K562 (cell line): ENCODE measurements around the gene SERINC5. TPM values are rescaled to one million over a fixed set of nuclear protein-coding genes. Genes with fewer than 3 reads are reported as not detected.

Experiments
- AFF4 ChIP-seq: sonication (generic); formaldehyde crosslinking; IDR thresholded peaks from 2 replicates; pipeline ENCODE4 v1.8.0; 2023; ENCODE audit warnings: mild to moderate bottlenecking, missing genetic modification reagents
- GABPA ChIP-seq: fragments of 200-800 bp; sonication (Bioruptor generic); conservative IDR thresholded peaks from 2 replicates; pipeline ENCODE4 v1.6.1; 2016; ENCODE audit warnings: low read depth, missing genetic modification characterization, missing compliant biosample characterization
- GABPB1 ChIP-seq: sonication (generic); formaldehyde crosslinking; IDR thresholded peaks from 2 replicates; pipeline ENCODE4 v1.8.0; 2022; ENCODE audit warnings: mild to moderate bottlenecking, missing genetic modification reagents
- GTF2E2 ChIP-seq: fragments of 200-800 bp; sonication (Bioruptor generic); IDR thresholded peaks from 2 replicates; pipeline ENCODE4 v1.6.1; 2016; ENCODE audit warnings: missing genetic modification characterization, missing compliant biosample characterization
- HDAC1 ChIP-seq, 2 experiments: fragments of 450-650 bp; IDR thresholded peaks; 2 replicates each; pipeline ENCODE4 v1.6.1; 2016 to 2017; ENCODE audit warnings: inconsistent platforms in 1 of 2, mild to moderate bottlenecking in 1 of 2, moderate library complexity in 1 of 2
- LCOR ChIP-seq: sonication (generic); formaldehyde crosslinking; IDR thresholded peaks from 2 replicates; pipeline ENCODE4 v1.8.0; 2022; ENCODE audit warnings: mild to moderate bottlenecking, missing genetic modification reagents
- PML ChIP-seq: IDR thresholded peaks from 2 replicates; pipeline ENCODE4 v1.6.1; 2012; ENCODE audit warnings: low read length, inconsistent platforms
- POLR2B ChIP-seq: fragments of 450-650 bp; IDR thresholded peaks from 2 replicates; pipeline ENCODE4 v1.6.1; 2018; ENCODE audit warnings: low read depth; ENCODE audit not compliant: partially characterized antibody
- PTBP1 ChIP-seq: fragments of 200-400 bp; formaldehyde crosslinking; IDR thresholded peaks from 2 replicates; pipeline ENCODE4 v1.6.1; 2017; ENCODE audit warnings: low read depth, low read length
- TCF7L2 ChIP-seq: fragments of 150-350 bp; IDR thresholded peaks from 2 replicates; pipeline ENCODE4 v1.6.1; 2016; ENCODE audit warnings: low read depth, mild to moderate bottlenecking, low read length, moderate library complexity
- ZBTB11 ChIP-seq, 3 experiments: fragments of 200-800 bp in 1 of 3; fragments of 250-450 bp in 1 of 3; fragments of 450-650 bp in 1 of 3; sonication (Bioruptor Pico) in 1 of 3; sonication (Bioruptor generic) in 1 of 3; formaldehyde crosslinking in 1 of 3; IDR thresholded peaks; 2 replicates each; pipeline versions ENCODE4 v1.6.1 to v1.8.0; 2016 to 2022; ENCODE audit warnings: mild to moderate bottlenecking in 2 of 3, missing genetic modification characterization in 2 of 3, missing compliant biosample characterization in 1 of 3, moderate library complexity in 1 of 3
- polyA plus RNA-seq, 8 experiments: library from polyadenylated mRNA; depleted of rRNA in 4 of 8; stranded (reverse) in 5 of 8; unstranded in 3 of 8; fragments of >200 nt; fragmentation: Nextera tagmentation in 2 of 8; fragmentation: Illumina TruSeq in 1 of 8; extraction: Ambion mirVana in 2 of 8; extraction: Trizol in 1 of 8; gene quantifications; 2 replicates each; pipeline versions ENCODE4 v1.2.1 to v1.2.3, GENCODE V29; 2011 to 2014; ENCODE audit warnings: inconsistent platforms in 1 of 8, missing spikeins in 1 of 8
- total RNA-seq, 7 experiments: library from RNA; depleted of rRNA in 6 of 7; stranded (reverse); fragments of >200 nt in 6 of 7; fragmentation: Illumina TruSeq in 2 of 7; extraction: Trizol in 2 of 7; gene quantifications; 2 replicates each; pipeline versions ENCODE4 v1.2.1 to v1.2.3, GENCODE V29; 2011 to 2021; ENCODE audit warnings: low replicate concordance in 1 of 7
- TF ChIP-seq, protein P1 (sequence below): fragments of 450-650 bp; formaldehyde crosslinking; IDR thresholded peaks from 2 replicates; pipeline ENCODE4 v1.4.0; 2022; ENCODE audit warnings: mild to moderate bottlenecking, moderate library complexity
- TF ChIP-seq, protein P2 (sequence below): sonication (generic); formaldehyde crosslinking; IDR thresholded peaks from 2 replicates; pipeline ENCODE4 v1.8.0; 2022; ENCODE audit warnings: missing genetic modification reagents, mild to moderate bottlenecking, moderate library complexity, borderline replicate concordance

SERINC5 gene
- total and polyA plus RNA-seq, 9 of the 15 experiments (the other 6 are each of a cell fraction or from before 2014, with no cell fraction given), result 1.4 to 7.9 (median 3.7) TPM

DNA sequence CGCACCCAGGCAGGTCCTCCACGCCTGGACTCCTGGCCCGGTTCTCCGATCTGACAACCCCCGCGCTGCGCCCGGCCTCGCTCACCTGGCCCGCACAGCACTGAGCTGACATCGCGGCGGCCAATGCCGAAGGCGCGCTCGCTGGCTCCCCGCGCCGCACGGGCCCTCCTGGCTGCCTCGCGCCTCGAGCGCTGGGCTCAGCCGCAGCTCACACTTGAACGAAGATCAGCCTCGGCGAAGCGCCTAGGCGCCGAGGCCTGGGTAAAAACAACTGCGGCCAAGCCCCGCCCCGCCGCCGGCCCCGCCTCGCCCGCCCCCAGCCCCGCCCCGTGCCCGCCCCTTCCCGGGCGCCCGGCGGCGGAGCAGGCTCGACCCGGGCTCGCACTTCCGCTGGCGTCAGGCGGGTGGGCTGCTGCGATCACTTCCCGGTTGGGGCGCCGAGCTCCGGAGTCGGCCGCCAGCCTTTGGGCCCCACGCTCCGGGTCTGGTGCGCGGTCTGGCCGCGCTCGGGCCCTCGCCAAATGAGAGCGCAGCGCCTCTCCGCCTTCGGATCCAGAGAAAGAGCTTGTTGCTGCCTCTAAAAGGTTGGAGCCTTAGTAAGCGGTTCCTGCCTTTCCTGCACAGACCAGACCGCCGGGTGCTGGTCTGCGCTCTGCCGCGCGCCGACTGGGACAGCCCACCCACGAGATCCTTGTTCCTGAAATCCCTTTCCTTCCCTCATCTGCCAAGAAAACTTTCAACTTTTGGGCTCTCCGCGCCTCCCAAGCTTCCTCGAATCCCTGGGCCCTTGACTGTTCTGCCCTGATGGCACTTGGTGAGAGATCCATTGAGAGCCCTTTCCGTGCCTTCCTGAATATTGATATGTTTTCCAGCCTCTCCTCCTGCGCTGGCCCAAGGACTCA, at the start of gene SERINC5 (continued):
- peak in 1 of 3 experiments; percentile 89; a peak in 3 of 6 replicates for TF ChIP-seq ZBTB11 (CRISPR knock-in tag; IDR thresholded peaks at IDR 0.05)
- no peak for TF ChIP-seq AFF4 (CRISPR knock-in tag)
- TF ChIP-seq, protein P1, sequence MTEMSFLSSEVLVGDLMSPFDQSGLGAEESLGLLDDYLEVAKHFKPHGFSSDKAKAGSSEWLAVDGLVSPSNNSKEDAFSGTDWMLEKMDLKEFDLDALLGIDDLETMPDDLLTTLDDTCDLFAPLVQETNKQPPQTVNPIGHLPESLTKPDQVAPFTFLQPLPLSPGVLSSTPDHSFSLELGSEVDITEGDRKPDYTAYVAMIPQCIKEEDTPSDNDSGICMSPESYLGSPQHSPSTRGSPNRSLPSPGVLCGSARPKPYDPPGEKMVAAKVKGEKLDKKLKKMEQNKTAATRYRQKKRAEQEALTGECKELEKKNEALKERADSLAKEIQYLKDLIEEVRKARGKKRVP (CRISPR knock-in tag), result no peak
- TF ChIP-seq LCOR (CRISPR knock-in tag), result no peak; the same call in 1 of the 2 replicates
- peak; percentile 85 for TF ChIP-seq POLR2B
- TF ChIP-seq, protein P2, sequence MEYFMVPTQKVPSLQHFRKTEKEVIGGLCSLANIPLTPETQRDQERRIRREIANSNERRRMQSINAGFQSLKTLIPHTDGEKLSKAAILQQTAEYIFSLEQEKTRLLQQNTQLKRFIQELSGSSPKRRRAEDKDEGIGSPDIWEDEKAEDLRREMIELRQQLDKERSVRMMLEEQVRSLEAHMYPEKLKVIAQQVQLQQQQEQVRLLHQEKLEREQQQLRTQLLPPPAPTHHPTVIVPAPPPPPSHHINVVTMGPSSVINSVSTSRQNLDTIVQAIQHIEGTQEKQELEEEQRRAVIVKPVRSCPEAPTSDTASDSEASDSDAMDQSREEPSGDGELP, result peak; percentile 7; the same call in 1 of the 2 replicates
- 0 out of 2 replicates have a peak, but pooled peaks have one; percentile 43 for TF ChIP-seq GTF2E2 (tag)
- TF ChIP-seq PML, result peak; percentile 66; the same call in 1 of the 2 replicates
- TF ChIP-seq GABPA (tag), result peak; percentile 88
- TF ChIP-seq PTBP1, result no peak
- TF ChIP-seq GABPB1, result peak; percentile 75
- TF ChIP-seq TCF7L2, result no peak
- TF ChIP-seq HDAC1 (IDR thresholded peaks at IDR 0.05), result 0 out of 4 replicates have a peak, but pooled peaks of 1 of the 2 experiments have one; percentile 10
